Measurements from ENCODE around the gene TOR4A.

Gene TOR4A

DNA sequence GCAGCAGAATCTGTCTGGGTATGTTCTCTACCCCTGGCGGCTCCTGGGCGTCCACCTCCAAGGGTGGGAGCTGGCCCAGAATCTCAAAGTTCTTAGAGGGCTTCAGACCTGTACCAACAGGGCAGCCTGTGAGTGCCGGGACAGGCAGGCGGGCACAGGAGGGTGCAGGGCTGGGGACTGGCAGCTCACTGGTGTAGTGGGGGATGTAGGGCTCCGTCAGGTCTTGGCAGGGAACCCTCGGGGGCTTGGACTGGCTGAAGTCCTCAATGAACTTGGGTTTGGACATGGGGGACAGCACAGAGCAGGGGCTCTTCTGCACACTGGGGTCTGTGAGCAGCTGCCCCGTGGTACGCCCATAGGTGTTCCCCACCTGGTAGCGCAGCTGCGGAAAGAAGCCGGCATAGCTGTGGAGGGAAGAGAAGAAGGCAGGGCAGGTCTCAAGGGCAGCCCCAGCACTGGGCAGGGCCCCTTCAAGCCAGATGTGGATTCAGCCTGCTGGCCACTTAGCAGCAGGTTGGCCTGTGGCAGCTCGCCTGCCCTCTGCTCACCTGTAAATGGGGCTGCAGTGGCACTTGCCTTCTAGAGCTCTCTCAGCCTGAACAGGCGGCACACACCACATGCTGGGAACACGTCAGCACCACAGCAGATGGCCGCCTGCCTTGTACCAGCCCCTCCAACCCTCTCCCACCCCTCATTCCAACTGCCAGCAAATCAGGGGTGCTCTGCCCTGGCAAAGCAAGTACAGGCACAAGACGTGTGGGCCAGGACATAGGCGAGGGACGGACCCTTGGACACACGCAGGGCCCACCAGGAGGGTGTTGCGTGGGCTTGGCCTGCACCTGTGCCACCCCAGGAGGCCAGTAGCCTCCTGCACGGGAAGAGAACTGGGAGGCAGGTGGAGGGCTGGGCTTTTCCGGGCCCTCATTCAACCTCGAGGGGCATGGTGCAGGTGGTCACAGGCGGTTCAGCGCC is 31.8 kb upstream of the TOR4A start:
- TF ChIP-seq CTCF (conservative IDR thresholded peaks at IDR 0.05) = no peak
- peak overlapping the region; percentile 100; the same call in 1 of the 2 replicates for H3K27ac ChIP-seq

GRCh38 chr9:137247135-137247915 is 30.2 kb upstream of the TOR4A start:
- no peak for TF ChIP-seq CTCF (conservative IDR thresholded peaks at IDR 0.05)
- H3K27ac ChIP-seq = no peak overlapping the region

DNA sequence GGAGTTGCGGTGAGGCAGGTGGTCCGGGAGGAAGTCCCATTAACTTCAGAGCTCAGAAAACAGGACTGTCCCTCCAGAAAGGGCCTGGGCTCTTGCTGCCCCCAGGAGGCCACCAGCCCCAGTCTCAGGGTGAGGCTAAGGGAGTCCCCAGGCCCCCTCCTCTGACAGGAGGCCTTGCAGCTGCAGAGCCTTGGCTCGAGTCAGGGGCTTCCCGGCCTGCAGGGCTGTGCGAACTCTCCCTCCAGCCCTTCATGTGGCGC is 29.7 kb upstream of the TOR4A start:
- no peak overlapping the region for H3K27ac ChIP-seq
- no peak for TF ChIP-seq CTCF (conservative IDR thresholded peaks at IDR 0.05)

GRCh38 chr9:137250329-137251193 is 27.0 kb upstream of the TOR4A start:
- no peak overlapping the region for H3K27ac ChIP-seq
- TF ChIP-seq CTCF (conservative IDR thresholded peaks at IDR 0.05) = no peak

DNA sequence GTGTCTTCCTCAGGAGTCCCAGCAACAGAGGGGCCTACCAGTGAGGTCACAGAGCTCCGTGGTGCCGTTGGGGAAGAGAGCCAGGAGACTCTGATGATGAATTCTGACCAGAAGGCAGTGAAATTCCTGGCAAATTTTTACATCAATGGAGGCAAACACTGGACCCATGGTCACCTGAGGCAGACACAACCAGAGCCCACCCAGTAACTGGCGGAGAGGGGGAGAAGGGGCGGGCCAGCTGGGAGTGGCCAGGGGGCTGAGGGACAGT is 26.4 kb upstream of the TOR4A start, which contains the start of gene STPG3:
Gene STPG3, plus strand, starts transcription at position 93 of the 268 bp plus-strand sequence. Its CDS starts 1 bp downstream, at position 94.
- no peak for TF ChIP-seq CTCF (conservative IDR thresholded peaks at IDR 0.05)

GRCh38 chr9:137251490-137252268 is 25.8 kb upstream of the TOR4A start:
- H3K27ac ChIP-seq = no peak overlapping the region

More for the DNA sequence above, 26.4 kb upstream of the TOR4A start, which contains the start of gene STPG3:
- no peak within 1 kb of the TSS for H3K27ac ChIP-seq

More at GRCh38 chr9:137251490-137252268, 25.8 kb upstream of the TOR4A start:
- TF ChIP-seq CTCF (conservative IDR thresholded peaks at IDR 0.05) = no peak
